RWPE2 (cell line): ENCODE results near the gene CYBB.

Experiments
- ATAC-seq: fragments of 200-7000 bp; cut with Tn5 transposase; 3 replicates; pipeline ENCODE4 v1.9.1; 2021; ENCODE audit warnings: low read depth
- DNase-seq: peaks from one replicate; pipeline ENCODE4 v3.0.0-alpha.2; 2020; ENCODE audit warnings: low spot score
- H3K27ac ChIP-seq: fragments of 450-650 bp; 2 replicates; pipeline ENCODE4 v1.5.1; 2017; ENCODE audit warnings: mild to moderate bottlenecking; ENCODE audit not compliant: poor library complexity, severe bottlenecking
- H3K27me3 ChIP-seq: fragments of 250-450 bp; sonication (Bioruptor Pico); 2 replicates; pipeline ENCODE4 v1.5.1; 2021; ENCODE audit warnings: mild to moderate bottlenecking, moderate library complexity; ENCODE audit not compliant: insufficient read depth, poor library complexity, severe bottlenecking
- H3K36me3 ChIP-seq: fragments of 250-450 bp; sonication (Bioruptor Pico); 2 replicates; pipeline ENCODE4 v1.5.1; 2020; ENCODE audit warnings: low read depth, mild to moderate bottlenecking, moderate library complexity
- H3K4me1 ChIP-seq: fragments of 250-450 bp; sonication (Bioruptor Pico); 2 replicates; pipeline ENCODE4 v1.5.1; 2021; ENCODE audit warnings: mild to moderate bottlenecking, moderate library complexity; ENCODE audit not compliant: insufficient read depth, poor library complexity, severe bottlenecking
- H3K4me3 ChIP-seq: fragments of 250-450 bp; sonication (Bioruptor Pico); 2 replicates; pipeline ENCODE4 v1.5.1; 2021; ENCODE audit warnings: mild to moderate bottlenecking, moderate library complexity; ENCODE audit not compliant: severe bottlenecking
- H3K9me3 ChIP-seq: fragments of 250-450 bp; sonication (Bioruptor Pico); 2 replicates; pipeline ENCODE4 v1.5.1; 2021; ENCODE audit warnings: mild to moderate bottlenecking, moderate library complexity; ENCODE audit not compliant: severe bottlenecking
- CTCF ChIP-seq: fragments of 450-650 bp; IDR thresholded peaks from one replicate; pipeline ENCODE4 v1.5.1; 2017; ENCODE audit warnings: mild to moderate bottlenecking, moderate library complexity; ENCODE audit not compliant: poor library complexity, severe bottlenecking

CYBB gene

GRCh38 chrX:37781814-37782213 lies 2.0 kb downstream of the CYBB start:
- DNase-seq (no peak), ATAC-seq (no peak)
- H3K4me1 ChIP-seq: no peaks in the 10 kb centered on the region

GRCh38 chrX:37782359-37782758 lies 2.5 kb downstream of the CYBB start:
- Histone ChIP-seq H3K27ac (no peak overlapping the region), H3K4me1 (no peaks in the 10 kb centered on the region), H3K36me3 (no peaks in the 10 kb centered on the region), H3K4me3 (no peak overlapping the region), H3K9me3 (no peaks in the 10 kb centered on the region), H3K27me3 (no peaks in the 10 kb centered on the region)
- no peak for ATAC-seq
- DNase-seq: no peak
- no peak for TF ChIP-seq CTCF

More at GRCh38 chrX:37781814-37782213, 2.0 kb downstream of the CYBB start:
- Histone ChIP-seq H3K4me3 (no peak overlapping the region), H3K27me3 (no peaks in the 10 kb centered on the region), H3K9me3 (no peaks in the 10 kb centered on the region), H3K36me3 (no peaks in the 10 kb centered on the region), H3K27ac (no peak overlapping the region)
- TF ChIP-seq CTCF: no peak

- no peak overlapping the region for H3K4me3 ChIP-seq
- TF ChIP-seq CTCF: no peak
- no peaks in the 10 kb centered on the region for H3K9me3 ChIP-seq
- no peak overlapping the region for H3K27ac ChIP-seq
- no peaks in the 10 kb centered on the region for H3K4me1 ChIP-seq
- no peaks in the 10 kb centered on the region for H3K36me3 ChIP-seq
- ATAC-seq: no peak
- DNase-seq: no peak
- H3K27me3 ChIP-seq: no peaks in the 10 kb centered on the region
Measured at GRCh38 chrX:37783305-37783704, 3.4 kb downstream of the CYBB start.

- no peak for TF ChIP-seq CTCF
- Histone ChIP-seq H3K9me3 (no peaks in the 10 kb centered on the region), H3K36me3 (no peaks in the 10 kb centered on the region), H3K4me1 (no peaks in the 10 kb centered on the region), H3K27ac (no peak overlapping the region), H3K4me3 (no peak overlapping the region), H3K27me3 (no peaks in the 10 kb centered on the region)
- no peak for DNase-seq
- ATAC-seq: no peak
Measured at GRCh38 chrX:37785569-37785968, 5.7 kb downstream of the CYBB start.

GRCh38 chrX:37786624-37787422 lies 7.0 kb downstream of the CYBB start:
- no peak for DNase-seq
- Histone ChIP-seq H3K9me3 (no peaks in the 10 kb centered on the region), H3K4me3 (no peak overlapping the region), H3K36me3 (no peaks in the 10 kb centered on the region), H3K27ac (no peak overlapping the region), H3K27me3 (no peaks in the 10 kb centered on the region), H3K4me1 (no peaks in the 10 kb centered on the region)
- no peak for TF ChIP-seq CTCF
- ATAC-seq: no peak
